HT-29 (cell line): ENCODE data around the gene LTN1. TPM values are rescaled to one million over a fixed set of nuclear protein-coding genes. Genes with fewer than 3 reads are reported as not detected.
"Not testable (repeated sequence)": the region's sequence is repeated elsewhere in the genome, so short reads cannot be mapped to it uniquely, and the experiment has no call there.

Source experiments
- DNase-seq: peaks from one replicate; pipeline ENCODE4 v3.0.0-alpha.2; 2015; ENCODE audit warnings: low spot score
- total RNA-seq: library from RNA; depleted of rRNA; stranded (reverse); fragments of >200 nt; shearing (Covaris generic); gene quantifications from 2 replicates; pipeline ENCODE4 v1.2.3, GENCODE V29; 2014

Gene LTN1
- total RNA-seq, 1 experiment from 2014 or later, result 6.3 TPM

DNA sequence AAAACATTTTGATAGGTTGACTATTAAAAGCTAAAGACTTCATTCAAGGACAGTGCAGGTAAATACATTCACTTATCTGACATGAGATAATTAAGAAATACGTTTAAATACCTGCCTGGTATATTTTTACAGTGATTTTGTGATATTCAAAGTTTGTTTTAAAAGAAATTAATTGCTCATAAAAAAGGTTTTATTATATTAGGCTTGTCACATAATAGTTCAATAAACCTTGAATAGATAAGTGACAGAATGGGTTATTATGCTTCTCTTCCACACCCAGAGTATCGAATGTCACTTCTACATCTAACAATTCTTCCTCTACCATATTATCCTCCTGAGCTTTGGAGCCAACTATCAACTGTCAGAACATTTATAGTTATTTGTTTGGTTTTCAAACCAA, 60.0 kb downstream of the LTN1 start:
- no peak for DNase-seq

DNA sequence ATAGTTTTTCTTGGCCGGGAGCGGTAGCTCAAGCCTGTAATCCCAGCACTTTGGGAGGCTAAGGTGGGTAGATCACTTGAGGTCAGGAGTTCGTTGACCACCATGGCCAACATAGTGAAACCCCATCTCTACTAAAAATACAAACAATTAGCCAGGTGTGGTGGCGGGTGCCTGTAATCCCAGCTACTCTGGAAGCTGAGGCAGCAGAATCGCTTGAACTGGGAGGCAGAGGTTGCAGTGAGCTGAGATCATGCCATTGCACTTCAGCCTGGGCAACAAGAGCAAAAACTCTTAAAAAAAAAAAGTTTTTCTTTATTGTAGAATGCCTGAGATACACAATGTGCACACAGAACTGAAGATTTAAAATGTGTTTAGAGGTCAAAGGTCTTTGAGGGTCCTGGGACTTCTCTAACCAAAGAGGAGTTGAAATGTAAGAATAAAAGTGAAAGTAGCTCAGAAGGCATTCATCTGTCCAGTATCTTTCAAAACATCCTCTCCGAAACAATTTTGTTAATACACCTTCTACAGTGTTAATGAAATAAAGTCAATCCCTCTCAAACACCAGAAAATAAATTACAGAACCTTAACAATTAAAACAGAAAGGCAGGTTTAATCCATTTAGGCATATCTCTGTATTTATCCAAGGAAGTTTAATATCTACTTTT, 60.8 kb downstream of the LTN1 start:
- DNase-seq, result not testable (repeated sequence)

DNA sequence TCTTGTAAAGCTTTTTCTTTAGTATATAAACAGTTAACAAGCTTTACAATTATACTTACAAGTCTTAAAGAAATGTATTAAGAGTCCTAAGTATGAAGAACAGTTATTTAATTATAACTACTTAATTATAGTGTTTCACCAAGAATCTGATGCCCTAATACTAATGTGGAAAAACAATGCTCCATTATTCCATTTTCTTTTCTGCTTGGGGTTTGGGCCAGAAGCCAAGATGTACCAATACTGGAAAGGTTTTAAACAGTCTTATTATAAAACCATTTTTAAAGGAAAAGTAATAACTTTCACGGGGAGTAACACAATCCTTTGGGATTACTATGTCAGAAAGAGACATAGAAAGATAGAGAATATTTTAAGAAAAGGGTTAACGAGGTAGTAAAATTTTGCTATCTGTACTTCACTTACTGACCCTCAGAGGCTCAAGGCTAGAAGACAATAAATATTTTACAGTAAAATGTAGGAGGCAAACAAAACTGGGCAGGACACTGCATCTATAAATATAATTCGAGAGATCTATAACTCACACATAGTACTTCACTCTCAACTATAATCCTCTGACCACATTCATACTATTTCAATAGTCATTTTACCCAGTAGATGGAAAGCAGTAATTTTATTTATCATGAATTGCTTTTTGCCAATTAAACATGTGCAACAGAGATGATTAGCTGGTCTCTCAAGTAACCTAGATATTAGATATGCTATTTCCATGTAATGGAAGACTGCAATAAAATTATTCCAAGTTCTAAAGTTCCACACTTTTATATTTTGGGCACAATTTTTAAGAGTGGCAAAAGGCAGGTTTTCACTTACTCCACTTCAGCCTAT, 63.9 kb downstream of the LTN1 start:
- DNase-seq, result no peak

DNA sequence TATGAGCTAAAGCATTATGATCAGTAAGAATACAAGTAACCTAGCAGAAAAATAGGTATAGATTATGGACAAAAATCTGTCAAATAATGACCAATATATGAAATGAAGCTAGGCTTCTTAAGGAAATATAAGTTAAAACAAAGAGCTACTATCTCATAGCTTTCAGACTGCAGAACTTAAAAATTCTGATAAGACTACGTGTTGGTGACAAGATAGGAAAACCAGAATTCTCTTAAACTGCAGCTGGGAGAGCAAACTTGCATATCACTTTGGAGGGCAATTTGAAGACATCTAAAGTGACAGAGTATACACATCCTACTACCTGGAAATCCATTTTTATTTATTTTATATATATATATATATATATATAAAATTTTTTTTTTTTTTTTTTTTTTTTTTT, 65.5 kb downstream of the LTN1 start:
- DNase-seq, result no peak

DNA sequence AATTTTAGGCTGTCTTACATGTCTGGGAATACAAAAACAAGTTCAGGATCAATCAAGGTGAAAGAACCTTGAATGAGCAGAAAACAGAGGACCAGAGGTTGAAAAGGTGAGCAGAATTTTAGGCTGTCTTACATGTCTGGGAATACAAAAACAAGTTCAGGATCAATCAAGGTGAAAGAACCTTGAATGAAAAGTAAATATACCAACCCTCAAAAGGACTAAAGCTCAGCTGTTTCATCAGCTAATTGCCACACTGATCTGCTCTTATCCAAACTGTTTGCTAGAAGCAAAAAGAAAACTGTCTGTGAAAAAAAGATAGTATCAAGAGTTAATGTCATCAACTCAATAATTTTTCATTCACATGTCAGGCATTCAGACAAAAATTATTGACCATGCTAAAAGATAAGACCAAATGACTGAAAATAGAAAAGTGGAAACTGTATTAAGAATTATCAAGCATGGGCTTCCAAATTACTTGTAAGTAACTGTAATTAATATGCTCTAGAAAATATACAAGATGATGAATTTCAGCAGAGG, 69.2 kb downstream of the LTN1 start:
- no peak for DNase-seq

DNA sequence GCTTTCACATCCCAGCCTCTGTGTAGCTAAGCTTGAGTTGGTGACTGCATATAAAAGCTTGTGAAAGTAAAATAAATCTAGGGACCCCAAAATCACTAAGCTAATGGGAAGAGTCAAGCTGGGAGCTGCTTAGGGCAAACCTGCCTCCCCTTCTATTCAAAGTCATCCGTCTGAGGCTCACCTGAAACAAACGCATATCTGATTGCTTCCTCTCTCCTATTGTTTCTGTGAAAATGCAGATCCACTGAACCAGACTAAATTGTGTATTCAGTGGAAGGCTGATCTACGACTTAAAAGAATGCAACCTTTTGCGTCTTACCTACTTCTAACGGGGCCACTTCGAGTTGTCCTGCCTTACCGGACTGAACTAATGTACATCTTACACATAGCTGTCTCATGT, 70.3 kb downstream of the LTN1 start:
- no peak for DNase-seq

DNA sequence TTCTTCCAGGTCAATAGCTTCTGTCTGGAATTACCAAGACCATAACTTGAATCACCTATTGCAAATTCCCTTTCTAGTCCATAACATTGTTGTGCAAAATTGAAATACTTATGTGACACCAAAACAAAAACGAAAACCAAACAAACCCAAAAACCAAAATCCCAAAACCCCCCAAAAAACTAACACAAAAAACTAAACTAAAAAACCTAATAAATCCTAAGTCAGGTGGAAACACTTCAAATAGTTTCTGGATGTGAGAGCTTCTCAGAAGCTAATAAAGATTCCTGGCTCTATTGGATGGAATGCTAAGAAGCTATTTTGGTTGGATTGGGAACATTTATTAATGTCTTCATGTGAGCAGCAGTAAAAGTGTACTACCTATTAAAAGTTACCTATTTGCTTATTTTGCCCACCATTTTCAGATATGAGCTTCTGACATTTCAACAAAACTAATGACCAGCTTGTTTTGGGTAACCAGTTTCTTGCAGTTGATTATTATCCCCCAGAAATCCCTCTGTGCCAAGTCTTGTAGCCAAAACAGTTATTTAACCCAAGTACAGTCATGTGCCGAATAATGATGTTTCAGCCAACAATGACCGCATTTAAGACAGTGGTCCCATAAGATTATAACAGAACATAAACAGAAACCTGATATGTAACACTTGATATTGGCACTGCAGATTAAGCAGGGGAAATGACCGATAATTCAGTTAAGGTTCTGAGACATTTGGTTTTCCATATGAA, 76.4 kb downstream of the LTN1 start:
- no peak for DNase-seq

DNA sequence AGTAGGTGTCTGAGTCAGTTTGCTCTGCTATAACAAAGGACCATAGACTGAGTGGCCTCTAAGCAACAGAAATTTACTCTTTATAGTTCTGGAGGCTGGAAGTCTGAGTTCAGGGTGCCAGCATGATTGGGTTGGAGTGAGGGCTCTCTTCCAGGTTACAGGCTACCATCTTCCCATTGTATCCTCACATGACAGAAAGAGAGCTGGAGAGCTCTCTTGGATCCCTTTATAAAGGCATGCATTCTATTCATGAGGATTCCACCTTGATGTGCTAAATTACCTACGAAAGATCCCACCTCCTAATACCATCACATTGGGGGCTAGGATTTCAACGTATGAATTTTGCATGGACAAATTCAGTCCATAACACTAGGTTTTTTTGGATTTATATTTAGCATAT, 79.6 kb downstream of the LTN1 start:
- DNase-seq, result no peak

DNA sequence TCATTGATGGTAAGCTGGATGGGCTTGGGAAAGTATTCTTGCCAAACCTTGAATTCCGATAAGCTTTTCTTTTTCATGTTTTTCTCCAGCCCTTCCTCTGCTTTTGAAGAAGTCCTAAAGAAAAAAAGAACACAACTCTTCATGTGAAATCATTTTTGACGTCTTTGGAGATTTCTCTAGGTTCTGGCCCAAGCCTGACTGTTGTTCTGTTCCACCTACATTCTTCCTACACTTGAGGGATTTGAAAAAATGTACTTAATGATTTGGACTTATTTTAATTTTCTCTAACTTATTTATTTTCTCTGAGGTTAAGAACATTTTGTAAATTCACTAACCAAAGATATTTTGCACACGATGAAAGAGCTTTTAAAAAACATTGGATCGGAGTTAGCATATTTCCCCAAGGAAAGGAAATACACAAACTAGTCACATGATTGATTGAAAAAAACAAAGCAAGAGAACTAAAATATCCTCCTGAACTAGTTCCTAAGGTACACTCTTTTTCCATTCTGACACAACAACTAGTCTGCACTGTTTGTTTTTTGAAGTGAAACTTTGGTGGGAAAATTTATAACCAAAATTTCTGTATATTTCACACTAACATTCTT, 82.3 kb downstream of the LTN1 start:
- DNase-seq, result no peak

DNA sequence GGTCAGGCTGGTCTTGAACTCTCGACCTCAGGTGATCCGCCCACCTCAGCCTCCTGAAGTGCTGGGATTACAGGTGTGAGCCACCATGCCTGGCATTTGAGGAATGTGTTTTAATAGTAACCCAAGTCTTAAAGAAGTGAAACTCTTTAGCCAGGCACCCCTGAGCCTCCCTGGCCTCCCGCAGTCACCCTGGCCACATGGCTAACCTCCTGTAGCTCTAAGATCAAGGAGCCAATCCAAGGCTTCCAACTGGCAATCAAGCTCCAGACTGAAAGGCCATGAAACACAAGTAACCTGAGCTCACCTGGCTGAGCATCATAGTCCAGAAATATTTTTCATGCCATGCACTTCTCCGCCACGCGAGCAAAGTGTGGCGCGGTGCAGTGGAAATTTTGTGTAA, 84.3 kb downstream of the LTN1 start:
- no peak for DNase-seq

DNA sequence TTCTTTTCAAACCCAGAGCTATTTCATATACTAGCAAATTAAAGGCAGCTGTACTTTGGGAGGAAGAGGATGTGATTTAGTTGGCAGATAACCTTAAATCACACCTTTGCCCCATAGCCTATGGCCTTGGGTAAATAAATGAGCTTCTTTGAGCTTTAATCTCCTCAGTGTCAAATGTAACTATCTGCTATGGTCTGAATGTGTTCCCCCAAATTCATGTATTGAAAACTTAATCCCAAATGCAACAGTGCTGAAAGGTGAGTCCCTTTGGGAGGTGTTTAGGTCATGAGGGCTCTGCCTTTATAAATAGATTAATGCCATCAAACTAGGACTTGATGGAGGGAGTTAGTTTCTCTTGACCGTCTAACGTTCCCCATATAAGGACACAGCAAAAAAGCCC, 85.8 kb downstream of the LTN1 start:
- no peak for DNase-seq

DNA sequence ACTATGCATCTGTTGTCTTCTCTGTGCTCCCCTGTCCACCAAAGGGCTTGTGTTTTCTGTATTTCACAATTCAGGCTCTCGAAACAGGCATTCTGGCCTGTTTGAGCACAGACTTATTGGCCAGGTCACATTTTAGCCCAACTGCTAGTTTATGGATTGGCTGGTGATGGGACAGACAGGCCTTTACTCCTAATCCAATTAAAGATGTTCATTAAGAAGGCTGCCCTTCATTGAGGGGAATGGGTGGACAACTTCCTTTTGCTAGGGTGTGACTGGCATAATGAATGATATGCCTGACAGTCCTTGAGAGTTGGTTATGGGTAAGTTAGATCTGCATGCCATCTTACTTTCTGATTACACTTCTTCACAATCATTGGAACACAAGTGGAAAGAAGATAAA, 86.4 kb downstream of the LTN1 start:
- DNase-seq, result no peak

DNA sequence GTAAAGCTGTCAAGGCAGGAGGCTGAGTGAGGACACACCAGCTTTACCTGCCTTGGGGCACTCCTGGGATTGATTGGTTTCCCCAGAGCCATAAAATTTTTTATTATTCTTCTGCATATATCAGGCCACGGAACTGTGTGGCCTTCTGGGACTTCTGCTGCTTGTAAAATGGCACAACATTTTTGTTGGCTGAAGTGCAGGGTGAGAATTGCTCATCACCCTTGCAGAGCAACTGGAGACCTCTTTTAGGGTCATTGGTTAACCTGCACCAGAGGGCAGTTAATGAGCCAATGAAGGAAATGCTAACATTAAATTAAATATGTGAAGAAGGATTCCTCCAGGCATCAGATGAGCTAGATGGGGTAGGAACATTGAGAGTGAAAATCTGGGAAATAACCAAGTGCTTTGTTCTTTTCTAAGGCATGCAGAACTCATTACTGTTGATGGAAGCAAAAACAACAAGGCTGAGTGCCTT, 87.7 kb downstream of the LTN1 start:
- DNase-seq, result no peak

DNA sequence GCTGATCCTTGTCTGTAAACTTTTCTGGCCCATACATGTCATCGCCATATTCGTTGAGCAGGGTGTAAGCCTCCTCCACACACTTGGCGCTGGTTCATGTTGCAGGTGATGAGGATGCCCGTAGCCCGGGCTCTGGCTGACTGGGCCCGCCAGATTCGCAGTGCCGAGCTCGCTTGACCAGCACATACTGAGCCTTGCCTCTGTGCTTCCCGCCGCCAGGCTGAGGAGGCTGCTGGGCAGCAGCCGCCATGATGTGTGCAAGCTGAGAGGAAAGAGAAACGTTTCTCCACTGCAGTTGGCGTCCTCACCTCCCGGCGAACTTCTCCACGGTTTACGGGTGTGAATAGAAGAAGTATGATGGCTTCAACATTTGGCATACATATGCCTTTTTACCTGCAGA, 89.2 kb downstream of the LTN1 start:
- DNase-seq, result no peak

DNA sequence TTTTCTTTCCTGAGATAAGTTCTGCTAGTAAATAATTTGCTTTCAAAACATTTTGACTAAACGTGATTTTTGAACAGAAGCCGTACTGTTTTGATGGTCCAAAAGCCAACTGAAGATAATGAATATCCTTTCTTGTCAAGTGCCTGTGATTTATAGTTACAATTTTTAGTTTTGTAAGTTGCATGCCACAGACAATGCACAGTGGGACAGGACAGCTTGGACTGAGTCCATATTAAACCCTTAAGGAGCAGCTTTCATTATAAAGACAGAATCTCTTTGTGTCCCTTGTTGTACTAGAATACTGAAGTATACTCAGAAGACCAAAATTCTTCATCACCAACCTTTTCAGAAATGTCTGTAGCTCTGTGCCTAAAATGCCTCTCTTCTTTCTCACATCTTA, 92.2 kb downstream of the LTN1 start:
- DNase-seq, result no peak

DNA sequence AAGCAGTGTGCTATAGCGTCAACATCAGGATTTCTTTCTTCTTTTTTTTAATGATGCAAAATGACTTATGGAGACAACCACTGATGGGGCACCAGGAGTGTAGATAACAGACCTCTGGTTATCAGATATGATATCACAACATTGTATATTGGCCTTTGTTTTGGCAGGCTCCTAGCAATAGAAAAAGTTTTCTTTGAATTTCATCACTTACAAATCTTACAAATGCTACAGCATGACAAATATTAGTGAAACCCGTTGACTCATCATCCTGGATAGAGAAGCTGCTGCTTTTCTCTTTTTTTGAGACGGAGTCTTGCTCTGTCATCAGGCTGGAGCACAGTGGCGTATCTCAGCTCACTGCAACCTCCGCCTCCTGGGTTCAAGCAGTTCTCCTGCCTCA, 92.9 kb downstream of the LTN1 start:
- DNase-seq, result no peak

DNA sequence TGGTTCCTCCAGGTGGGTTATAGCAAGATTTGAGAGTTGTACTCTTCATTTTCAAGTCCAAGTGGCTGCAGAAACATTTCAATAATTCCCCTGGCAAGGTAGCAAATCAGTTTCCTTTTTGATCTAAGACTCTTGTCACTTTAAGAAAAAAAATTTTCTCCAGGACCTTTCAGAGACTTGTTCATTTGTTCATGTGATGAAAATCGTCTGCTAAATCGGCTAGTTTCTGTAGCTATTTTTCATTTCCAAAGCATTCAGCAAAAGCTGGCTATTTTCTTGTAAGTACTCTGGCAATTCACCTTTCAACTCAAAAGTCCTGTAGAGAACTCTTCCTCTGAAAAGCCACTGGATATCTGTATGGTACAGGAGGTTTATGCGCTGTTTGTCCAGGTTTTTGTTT, 93.5 kb downstream of the LTN1 start:
- no peak for DNase-seq

DNA sequence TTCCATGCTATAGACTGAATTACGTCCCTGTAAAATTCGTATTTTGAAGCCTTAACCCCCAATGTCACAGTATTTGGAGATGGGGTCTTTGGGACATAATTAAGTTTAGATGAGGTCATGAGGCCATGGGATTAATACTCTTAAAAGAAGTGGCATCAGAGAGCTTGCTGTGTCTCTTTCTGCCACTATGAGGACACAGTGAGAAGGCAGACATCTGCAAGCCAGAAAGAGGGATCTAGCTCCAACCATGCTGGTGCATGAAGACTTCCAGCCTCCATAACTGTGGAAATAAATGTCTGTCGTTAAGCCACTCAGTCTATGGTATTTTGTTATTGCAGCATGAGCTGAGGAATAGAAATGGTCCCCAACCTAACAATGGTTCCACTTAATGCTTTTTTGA, 99.0 kb downstream of the LTN1 start:
- no peak for DNase-seq

DNA sequence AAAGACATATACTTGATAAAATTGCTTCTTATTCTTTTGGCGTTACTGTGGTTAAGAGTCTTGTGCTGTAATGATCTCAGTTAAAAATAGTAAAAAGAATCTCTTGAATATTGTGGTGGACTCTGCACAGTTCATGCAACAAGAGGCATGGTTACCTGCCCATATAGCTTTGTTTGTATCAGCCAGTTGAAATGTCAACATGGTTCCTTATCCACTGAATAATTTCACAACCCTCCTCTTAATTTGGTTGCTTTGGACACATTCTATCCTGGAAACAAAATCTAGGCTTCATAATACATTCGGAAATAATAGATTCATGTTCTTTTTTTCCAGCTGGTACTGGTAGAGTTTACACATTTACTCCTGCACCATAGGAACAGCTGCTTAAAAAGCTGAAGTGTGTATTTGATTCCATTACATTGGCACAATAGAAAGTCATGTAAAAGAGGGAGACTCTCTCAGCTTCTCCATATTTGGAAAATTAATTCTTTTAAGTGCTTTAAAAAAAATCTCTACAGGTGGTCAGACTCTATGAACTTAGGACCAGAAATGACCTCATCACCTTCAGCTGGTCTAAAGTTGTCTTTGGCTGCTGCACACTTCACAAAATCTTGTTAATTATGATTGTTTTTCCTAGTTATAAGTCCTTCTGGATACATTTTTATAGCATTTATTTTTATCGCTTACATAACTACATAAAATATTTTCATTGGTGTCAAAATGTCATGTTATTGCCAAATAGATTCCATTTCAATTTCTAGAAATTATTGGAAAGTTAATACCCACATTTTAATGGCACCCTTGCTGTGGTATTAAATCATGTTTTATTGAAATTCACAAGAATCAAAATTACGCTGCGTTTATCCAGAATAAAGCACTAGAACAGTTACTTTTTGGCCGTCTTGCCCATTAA, 100.2 kb downstream of the LTN1 start:
- DNase-seq, result no peak

DNA sequence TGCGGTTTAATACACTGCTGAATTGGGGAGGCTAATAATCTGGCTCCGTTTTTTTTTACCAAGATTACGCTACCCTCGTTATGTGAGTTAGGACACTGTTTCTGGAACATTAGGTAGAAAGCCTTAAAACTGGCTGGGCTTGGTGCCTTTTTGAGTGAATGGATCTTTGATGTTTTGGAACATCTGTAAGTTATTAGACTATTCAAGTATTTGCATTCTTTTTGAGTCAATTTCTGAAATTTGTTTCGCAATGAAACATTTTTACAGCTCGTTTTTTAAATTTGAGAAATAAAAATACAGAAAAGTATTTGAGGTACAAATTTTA, 106.9 kb downstream of the LTN1 start:
- no peak for DNase-seq
